ENCODE results near the gene ARHGEF9.

GRCh38 chrX:63743596-63743995 is 41.4 kb downstream of the ARHGEF9 start:
- TF ChIP-seq CTCF (IDR thresholded peaks at IDR 0.05; ENCODE audit: borderline replicate concordance, extremely low read depth, low read length, poor library complexity, severe bottlenecking) (no peak), EZH2 (IDR thresholded peaks at IDR 0.05; ENCODE audit: borderline replicate concordance, low read depth, low read length, severe bottlenecking) (no peak)
